Gastrocnemius medialis (tissue), 4 donors: ENCODE measurements around the gene ARRDC2.

Experiments
- CTCF ChIP-seq, 5 experiments: fragments of 450-650 bp in 3 of 5; fragments of 200-600 bp in 2 of 5; sonication (generic) in 2 of 5; IDR thresholded peaks in 4 of 5; conservative IDR thresholded peaks in 1 of 5; 1 replicate in 4 of 5; 2 replicates in 1 of 5; pipeline ENCODE4 v1.5.1; 2016 to 2019; ENCODE audit warnings: antibody characterized with exemption in 5 of 5, mild to moderate bottlenecking in 3 of 5, moderate library complexity in 3 of 5
- POLR2A ChIP-seq, 2 donors: fragments of 450-650 bp; IDR thresholded peaks; one replicate each; pipeline ENCODE4 v1.6.1; 2017; ENCODE audit warnings: antibody characterized with exemption in 2 of 2, mild to moderate bottlenecking in 2 of 2, moderate library complexity in 2 of 2

DNA sequence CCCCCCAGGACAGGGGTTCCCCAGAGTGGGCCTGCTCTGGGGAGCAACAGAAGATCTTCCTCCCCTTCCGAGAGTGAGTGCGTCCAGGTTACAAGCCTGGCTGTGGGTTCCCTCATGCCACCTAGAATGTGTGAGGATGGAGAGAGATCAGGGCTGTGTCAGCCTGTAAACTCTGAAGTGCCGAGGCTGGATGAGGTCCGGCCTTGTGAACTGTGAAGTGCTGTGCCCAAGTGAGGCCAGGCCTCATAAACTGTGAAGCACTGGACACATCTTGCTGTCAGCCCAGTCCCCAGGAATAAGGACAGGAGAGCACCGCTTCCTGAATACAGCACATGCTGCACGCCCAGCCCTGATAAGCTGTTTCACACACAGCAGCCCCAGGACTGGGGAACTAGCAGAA, 33.4 kb upstream of the ARRDC2 start:
- TF ChIP-seq CTCF (IDR thresholded peaks at IDR 0.05 in 4 of 5, conservative IDR thresholded peaks at IDR 0.05 in 1 of 5) (no peak), POLR2A (IDR thresholded peaks at IDR 0.05) (no peak)
